PFSK-1 (cell line): ENCODE measurements around the gene IQGAP2.

Experiments
- FOXP2 ChIP-seq: optimal IDR thresholded peaks from 2 replicates; pipeline ENCODE3; 2011; ENCODE audit warnings: borderline replicate concordance, control low read depth, inconsistent platforms; ENCODE audit not compliant: insufficient read depth; ENCODE audit errors: extremely low read length, extremely low read depth
- POLR2AphosphoS5 ChIP-seq: IDR thresholded peaks from 2 replicates; pipeline ENCODE4 v1.6.1; 2012; ENCODE audit warnings: low read depth, mild to moderate bottlenecking, control low read depth, low read length, moderate library complexity
- REST ChIP-seq, 2 experiments: IDR thresholded peaks; 2 replicates each; pipeline versions ENCODE4 v1.6.1 to v1.8.0; 2011 to 2012; ENCODE audit warnings: low read depth in 2 of 2, low read length in 2 of 2, control low read depth in 1 of 2, inconsistent platforms in 1 of 2, mild to moderate bottlenecking in 1 of 2, moderate library complexity in 1 of 2; ENCODE audit not compliant: insufficient read depth in 1 of 2
- SIN3A ChIP-seq: IDR thresholded peaks from 2 replicates; pipeline ENCODE4 v1.6.1; 2012; ENCODE audit warnings: mild to moderate bottlenecking, low read length, moderate library complexity, borderline replicate concordance; ENCODE audit not compliant: insufficient read depth
- TAF1 ChIP-seq: IDR thresholded peaks from 2 replicates; pipeline ENCODE4 v1.6.1; 2012; ENCODE audit warnings: low read length, control low read depth, borderline replicate concordance; ENCODE audit not compliant: insufficient read depth

Gene IQGAP2

GRCh38 chr5:76372323-76373054 lies 30.6 kb upstream of the IQGAP2 start:
- TF ChIP-seq SIN3A = no peak
- no peak for TF ChIP-seq TAF1
- TF ChIP-seq FOXP2 = no peak
- TF ChIP-seq POLR2AphosphoS5 = no peak
- no peak for TF ChIP-seq REST (IDR thresholded peaks at IDR 0.05; ENCODE audit: insufficient read depth in 1 of 2, low read depth in 2 of 2, low read length in 2 of 2)

- TF ChIP-seq TAF1 = no peak
- TF ChIP-seq FOXP2 = no peak
- no peak for TF ChIP-seq SIN3A
- TF ChIP-seq POLR2AphosphoS5 = no peak
- no peak for TF ChIP-seq REST (IDR thresholded peaks at IDR 0.05; ENCODE audit: insufficient read depth in 1 of 2, low read depth in 2 of 2, low read length in 2 of 2)
Measured at GRCh38 chr5:76376148-76376865, 26.8 kb upstream of the IQGAP2 start.

- TF ChIP-seq SIN3A (no peak), FOXP2 (no peak), TAF1 (no peak), POLR2AphosphoS5 (no peak), REST (IDR thresholded peaks at IDR 0.05; ENCODE audit: insufficient read depth in 1 of 2, low read depth in 2 of 2, low read length in 2 of 2) (no peak)
Measured at GRCh38 chr5:76376866-76377230, 26.2 kb upstream of the IQGAP2 start.

- TF ChIP-seq TAF1 = no peak
- no peak for TF ChIP-seq SIN3A
- no peak for TF ChIP-seq POLR2AphosphoS5
- no peak for TF ChIP-seq REST (IDR thresholded peaks at IDR 0.05; ENCODE audit: insufficient read depth in 1 of 2, low read depth in 2 of 2, low read length in 2 of 2)
- TF ChIP-seq FOXP2 = no peak
Measured at GRCh38 chr5:76378355-76378754, 24.7 kb upstream of the IQGAP2 start.

GRCh38 chr5:76379316-76379715 lies 23.8 kb upstream of the IQGAP2 start:
- no peak for TF ChIP-seq POLR2AphosphoS5
- peak; percentile 48 for TF ChIP-seq FOXP2
- no peak for TF ChIP-seq REST (IDR thresholded peaks at IDR 0.05; ENCODE audit: insufficient read depth in 1 of 2, low read depth in 2 of 2, low read length in 2 of 2)
- TF ChIP-seq SIN3A = no peak
